Stomach (tissue), 4 donors: ENCODE measurements around the gene SETD4.

Source experiments
- EP300 ChIP-seq: sonication (generic); formaldehyde crosslinking; IDR thresholded peaks from one replicate; pipeline ENCODE4 v1.6.1; 2017; ENCODE audit warnings: antibody characterized with exemption
- POLR2A ChIP-seq, 4 donors: fragments of 450-650 bp; IDR thresholded peaks; one replicate each; pipeline ENCODE4 v1.6.1; 2016; ENCODE audit warnings: antibody characterized with exemption in 4 of 4, control low read depth in 2 of 4, mild to moderate bottlenecking in 1 of 4, moderate library complexity in 1 of 4
- TF ChIP-seq, protein P1 (sequence below), 7 experiments: fragments of 450-650 bp in 4 of 7; fragments of 200-600 bp in 3 of 7; sonication (generic) in 3 of 7; IDR thresholded peaks; one replicate each; pipeline ENCODE4 v1.5.1; 2016 to 2019; ENCODE audit warnings: antibody characterized with exemption in 7 of 7, control low read depth in 2 of 7, mild to moderate bottlenecking in 1 of 7

DNA sequence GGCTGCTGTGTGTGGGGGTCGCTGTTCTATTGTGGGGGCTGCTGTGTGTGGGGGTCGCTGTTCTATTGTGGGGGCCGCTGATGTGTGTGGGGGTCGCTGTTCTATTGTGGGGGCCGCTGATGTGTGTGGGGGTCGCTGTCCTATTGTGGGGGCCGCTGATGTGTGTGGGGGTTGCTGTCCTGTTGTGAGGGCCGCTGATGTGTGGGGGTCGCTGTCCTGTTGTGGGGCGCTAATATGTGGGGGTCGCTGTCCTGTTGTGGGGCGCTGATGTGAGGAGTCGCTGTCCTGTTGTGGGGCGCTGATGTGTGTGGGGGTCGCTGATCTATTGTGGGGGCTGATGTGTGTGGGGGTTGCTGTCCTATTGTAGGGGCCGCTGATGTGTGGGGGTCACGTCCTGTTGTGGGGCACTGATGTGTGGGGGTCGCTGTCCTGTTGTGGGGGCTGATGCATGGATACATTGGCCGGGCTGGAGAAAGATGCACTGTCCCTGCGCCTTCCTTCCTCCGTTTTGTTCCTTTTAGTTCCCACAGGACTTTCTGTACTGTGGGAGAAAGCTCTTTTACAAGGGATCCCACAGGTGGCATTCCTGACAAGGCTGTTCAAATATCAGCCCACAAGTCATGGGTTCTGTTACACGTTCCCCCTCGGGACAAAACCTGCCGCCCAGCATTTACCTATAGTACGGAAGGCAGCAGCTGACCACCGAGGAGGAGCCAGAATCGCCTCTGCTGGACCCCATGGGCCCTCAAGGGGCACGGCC, 27.5 kb downstream of the SETD4 start:
- TF ChIP-seq, protein P1, sequence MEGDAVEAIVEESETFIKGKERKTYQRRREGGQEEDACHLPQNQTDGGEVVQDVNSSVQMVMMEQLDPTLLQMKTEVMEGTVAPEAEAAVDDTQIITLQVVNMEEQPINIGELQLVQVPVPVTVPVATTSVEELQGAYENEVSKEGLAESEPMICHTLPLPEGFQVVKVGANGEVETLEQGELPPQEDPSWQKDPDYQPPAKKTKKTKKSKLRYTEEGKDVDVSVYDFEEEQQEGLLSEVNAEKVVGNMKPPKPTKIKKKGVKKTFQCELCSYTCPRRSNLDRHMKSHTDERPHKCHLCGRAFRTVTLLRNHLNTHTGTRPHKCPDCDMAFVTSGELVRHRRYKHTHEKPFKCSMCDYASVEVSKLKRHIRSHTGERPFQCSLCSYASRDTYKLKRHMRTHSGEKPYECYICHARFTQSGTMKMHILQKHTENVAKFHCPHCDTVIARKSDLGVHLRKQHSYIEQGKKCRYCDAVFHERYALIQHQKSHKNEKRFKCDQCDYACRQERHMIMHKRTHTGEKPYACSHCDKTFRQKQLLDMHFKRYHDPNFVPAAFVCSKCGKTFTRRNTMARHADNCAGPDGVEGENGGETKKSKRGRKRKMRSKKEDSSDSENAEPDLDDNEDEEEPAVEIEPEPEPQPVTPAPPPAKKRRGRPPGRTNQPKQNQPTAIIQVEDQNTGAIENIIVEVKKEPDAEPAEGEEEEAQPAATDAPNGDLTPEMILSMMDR (IDR thresholded peaks at IDR 0.05) = no peak
- TF ChIP-seq POLR2A (IDR thresholded peaks at IDR 0.05) (no peak), EP300 (no peak)
